Measurements from ENCODE around the gene CES5A. TPM values are rescaled to one million over a fixed set of nuclear protein-coding genes. Genes with fewer than 3 reads are reported as not detected.

The CES5A gene
- total and polyA plus RNA-seq, 10 of the 15 experiments (the other 5 are each of a cell fraction or from before 2014, with no cell fraction given): 0.19 TPM; not detected in 9

GRCh38 chr16:55809851-55810250 is 65.3 kb downstream of the CES5A start (continued):
- TF ChIP-seq KLF5 (IDR thresholded peaks at IDR 0.05; ENCODE audit: partially characterized antibody) (no peak), ZNF592 (IDR thresholded peaks at IDR 0.05) (no peak), MLLT1 (IDR thresholded peaks at IDR 0.05) (no peak), BCL3 (IDR thresholded peaks at IDR 0.05; ENCODE audit: borderline replicate concordance, insufficient read depth, low read depth, low read length, poor library complexity, severe bottlenecking) (no peak), POLR2A (IDR thresholded peaks at IDR 0.05; ENCODE audit: low read depth, low read length) (no peak), SKIL (IDR thresholded peaks at IDR 0.05; ENCODE audit: low read depth, poor library complexity, severe bottlenecking) (no peak), PAX8 (IDR thresholded peaks at IDR 0.05) (no peak), RBBP5 (conservative IDR thresholded peaks at IDR 0.05) (no peak), USF1 (IDR thresholded peaks at IDR 0.05; ENCODE audit: borderline replicate concordance, extremely low read length, insufficient read depth, low read depth, low read length) (no peak), SIX5 (IDR thresholded peaks at IDR 0.05; ENCODE audit: low read depth, low read length, severe bottlenecking) (no peak)
